Mammary epithelial cell (primary cell): Measurements from ENCODE around the gene TMEM87B.

ENCODE experiments used
- EZH2 ChIP-seq: IDR thresholded peaks from 2 replicates; pipeline ENCODE4 v1.6.1; 2012; ENCODE audit warnings: low read length, inconsistent platforms, borderline replicate concordance
- TF ChIP-seq, protein P1 (sequence below), 2 donors: IDR thresholded peaks in 1 of 2; conservative IDR thresholded peaks in 1 of 2; 2 replicates each; pipeline ENCODE4 v1.5.1; 2011 to 2012; ENCODE audit warnings: inconsistent platforms in 2 of 2, low read length in 2 of 2, mild to moderate bottlenecking in 2 of 2, control low read depth in 1 of 2, low read depth in 1 of 2; ENCODE audit not compliant: insufficient read depth in 1 of 2; ENCODE audit errors: extremely low read depth in 1 of 2

- TF ChIP-seq, protein P1, sequence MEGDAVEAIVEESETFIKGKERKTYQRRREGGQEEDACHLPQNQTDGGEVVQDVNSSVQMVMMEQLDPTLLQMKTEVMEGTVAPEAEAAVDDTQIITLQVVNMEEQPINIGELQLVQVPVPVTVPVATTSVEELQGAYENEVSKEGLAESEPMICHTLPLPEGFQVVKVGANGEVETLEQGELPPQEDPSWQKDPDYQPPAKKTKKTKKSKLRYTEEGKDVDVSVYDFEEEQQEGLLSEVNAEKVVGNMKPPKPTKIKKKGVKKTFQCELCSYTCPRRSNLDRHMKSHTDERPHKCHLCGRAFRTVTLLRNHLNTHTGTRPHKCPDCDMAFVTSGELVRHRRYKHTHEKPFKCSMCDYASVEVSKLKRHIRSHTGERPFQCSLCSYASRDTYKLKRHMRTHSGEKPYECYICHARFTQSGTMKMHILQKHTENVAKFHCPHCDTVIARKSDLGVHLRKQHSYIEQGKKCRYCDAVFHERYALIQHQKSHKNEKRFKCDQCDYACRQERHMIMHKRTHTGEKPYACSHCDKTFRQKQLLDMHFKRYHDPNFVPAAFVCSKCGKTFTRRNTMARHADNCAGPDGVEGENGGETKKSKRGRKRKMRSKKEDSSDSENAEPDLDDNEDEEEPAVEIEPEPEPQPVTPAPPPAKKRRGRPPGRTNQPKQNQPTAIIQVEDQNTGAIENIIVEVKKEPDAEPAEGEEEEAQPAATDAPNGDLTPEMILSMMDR (conservative IDR thresholded peaks at IDR 0.05 in 1 of 2, IDR thresholded peaks at IDR 0.05 in 1 of 2; ENCODE audit: extremely low read depth in 1 of 2, insufficient read depth in 1 of 2, low read depth in 1 of 2, low read length in 2 of 2), result no peak
- TF ChIP-seq EZH2, result no peak
Measured at GRCh38 chr2:112029164-112029563, 25.9 kb upstream of the TMEM87B start.
